MM.1S (cell line): Measurements from ENCODE around the gene NAA80.

ENCODE experiments used
- CTCF ChIP-seq: fragments of 300-600 bp; sonication (generic); IDR thresholded peaks from 2 replicates; pipeline ENCODE4 v1.5.1; 2016; ENCODE audit warnings: antibody characterized with exemption, low read length, mixed read lengths
- EZH2 ChIP-seq: fragments of 300-600 bp; sonication (generic); optimal IDR thresholded peaks from 2 replicates; pipeline ENCODE3; 2017; ENCODE audit warnings: low read depth, mild to moderate bottlenecking, antibody characterized with exemption, low read length, mixed read lengths

DNA sequence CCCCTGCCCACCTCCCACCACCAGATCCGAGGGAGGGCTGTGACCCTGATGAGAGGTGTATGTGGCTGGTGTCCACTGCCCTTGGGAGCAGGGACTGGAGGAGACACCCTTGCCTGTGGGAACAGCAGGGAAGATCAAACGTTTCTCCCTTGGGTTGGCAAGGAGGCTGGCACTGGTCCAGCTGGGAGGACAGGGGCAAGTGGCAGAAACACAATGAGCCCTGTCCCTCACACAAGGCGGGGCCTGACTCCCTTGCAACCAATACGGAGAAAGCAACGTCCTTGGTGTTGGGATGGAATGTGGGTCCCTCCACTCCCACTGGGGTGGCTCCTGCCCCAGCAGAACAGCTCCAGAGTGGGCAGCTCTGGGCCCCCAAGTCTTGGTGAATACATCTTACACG lies 18.1 kb upstream of the NAA80 start:
- no peak for TF ChIP-seq CTCF
- no peak for TF ChIP-seq EZH2
